Coronary artery (tissue), 2 donors: ENCODE measurements around the gene CFAP97D2.

Source experiments
- DNase-seq: peaks from one replicate; pipeline ENCODE4 v3.0.0-alpha.2; 2017; ENCODE audit warnings: low spot score
- H3K27ac ChIP-seq, 2 donors: fragments of 200-600 bp; sonication (generic); one replicate each; pipeline ENCODE4 v1.5.1; 2016 to 2019
- H3K4me3 ChIP-seq: fragments of 200-600 bp; sonication (generic); 2 replicates; pipeline ENCODE4 v1.5.1; 2016; ENCODE audit warnings: mild to moderate bottlenecking, moderate library complexity
- TF ChIP-seq, protein P1 (sequence below): fragments of 200-600 bp; sonication (generic); IDR thresholded peaks from one replicate; pipeline ENCODE4 v1.5.1; 2019; ENCODE audit warnings: antibody characterized with exemption

The CFAP97D2 gene

GRCh38 chr13:114151031-114151430 is 28.0 kb upstream of the CFAP97D2 start:
- TF ChIP-seq, protein P1, sequence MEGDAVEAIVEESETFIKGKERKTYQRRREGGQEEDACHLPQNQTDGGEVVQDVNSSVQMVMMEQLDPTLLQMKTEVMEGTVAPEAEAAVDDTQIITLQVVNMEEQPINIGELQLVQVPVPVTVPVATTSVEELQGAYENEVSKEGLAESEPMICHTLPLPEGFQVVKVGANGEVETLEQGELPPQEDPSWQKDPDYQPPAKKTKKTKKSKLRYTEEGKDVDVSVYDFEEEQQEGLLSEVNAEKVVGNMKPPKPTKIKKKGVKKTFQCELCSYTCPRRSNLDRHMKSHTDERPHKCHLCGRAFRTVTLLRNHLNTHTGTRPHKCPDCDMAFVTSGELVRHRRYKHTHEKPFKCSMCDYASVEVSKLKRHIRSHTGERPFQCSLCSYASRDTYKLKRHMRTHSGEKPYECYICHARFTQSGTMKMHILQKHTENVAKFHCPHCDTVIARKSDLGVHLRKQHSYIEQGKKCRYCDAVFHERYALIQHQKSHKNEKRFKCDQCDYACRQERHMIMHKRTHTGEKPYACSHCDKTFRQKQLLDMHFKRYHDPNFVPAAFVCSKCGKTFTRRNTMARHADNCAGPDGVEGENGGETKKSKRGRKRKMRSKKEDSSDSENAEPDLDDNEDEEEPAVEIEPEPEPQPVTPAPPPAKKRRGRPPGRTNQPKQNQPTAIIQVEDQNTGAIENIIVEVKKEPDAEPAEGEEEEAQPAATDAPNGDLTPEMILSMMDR: no peak
- H3K27ac ChIP-seq: no peak overlapping the region
- H3K4me3 ChIP-seq: no peak overlapping the region
- DNase-seq: peak; percentile 69

- TF ChIP-seq, protein P1: no peak
- no peak overlapping the region for H3K27ac ChIP-seq
- peak; percentile 55 for DNase-seq
- H3K4me3 ChIP-seq: no peak overlapping the region
Observed at GRCh38 chr13:114151565-114152284, 27.3 kb upstream of the CFAP97D2 start.

- H3K27ac ChIP-seq: no peak overlapping the region
- H3K4me3 ChIP-seq: no peak overlapping the region
- TF ChIP-seq, protein P1: no peak
- DNase-seq: no peak
Observed at GRCh38 chr13:114152285-114152645, 26.8 kb upstream of the CFAP97D2 start.

- TF ChIP-seq, protein P1: no peak
- H3K27ac ChIP-seq: no peak overlapping the region
- no peak for DNase-seq
- H3K4me3 ChIP-seq: no peak overlapping the region
Observed at GRCh38 chr13:114152831-114153371, 26.2 kb upstream of the CFAP97D2 start.

- TF ChIP-seq, protein P1: no peak
Observed at GRCh38 chr13:114153485-114154080, 25.5 kb upstream of the CFAP97D2 start.

GRCh38 chr13:114154476-114154875 is 24.6 kb upstream of the CFAP97D2 start:
- H3K4me3 ChIP-seq: no peak overlapping the region
- no peak overlapping the region for H3K27ac ChIP-seq
- DNase-seq: no peak
- TF ChIP-seq, protein P1: no peak

More at GRCh38 chr13:114153485-114154080, 25.5 kb upstream of the CFAP97D2 start:
- Histone ChIP-seq H3K4me3 (no peak overlapping the region), H3K27ac (no peak overlapping the region)
- DNase-seq: no peak

- no peak for DNase-seq
- TF ChIP-seq, protein P1: no peak
- Histone ChIP-seq H3K27ac (no peak overlapping the region), H3K4me3 (no peak overlapping the region)
Observed at GRCh38 chr13:114155320-114155719, 23.7 kb upstream of the CFAP97D2 start.
